ENCODE measurements around the gene MBD3L2.
"Not testable (repeated sequence)": the region's sequence is repeated elsewhere in the genome, so short reads cannot be mapped to it uniquely, and the experiment has no call there.

MBD3L2 gene

GRCh38 chr19:7010722-7011593 lies 38.2 kb upstream of the MBD3L2 start:
- H3K4me3 ChIP-seq (ENCODE audit: insufficient read depth, low read length, poor library complexity, severe bottlenecking) = no peak overlapping the region
- no peaks in the 10 kb centered on the region for H3K9me3 ChIP-seq (ENCODE audit: insufficient read depth, low read length)
- no peaks in the 10 kb centered on the region for H3K9me2 ChIP-seq (replicated peaks; ENCODE audit: insufficient read depth, low read length)
- H3F3A ChIP-seq (ENCODE audit: insufficient read depth) = no peaks in the 10 kb centered on the region
- no peak overlapping the region for H3K27ac ChIP-seq (ENCODE audit: low read depth, low read length)
- no peak overlapping the region for H2AFZ ChIP-seq (ENCODE audit: low read depth, low read length, severe bottlenecking)
- no peak overlapping the region for H3K4me2 ChIP-seq (ENCODE audit: low read depth, low read length, poor library complexity, severe bottlenecking)
- TF ChIP-seq CTCF (IDR thresholded peaks at IDR 0.05; ENCODE audit: insufficient read depth, low read length, poor library complexity, severe bottlenecking) (no peak), EZH2phosphoT487 (conservative IDR thresholded peaks at IDR 0.05; ENCODE audit: low read length) (no peak)
- H3K27me3 ChIP-seq (ENCODE audit: low read length) = no peaks in the 10 kb centered on the region
- no peaks in the 10 kb centered on the region for H3K36me3 ChIP-seq (ENCODE audit: low read length)
- H3K9ac ChIP-seq (ENCODE audit: low read length) = no peak overlapping the region
- no peaks in the 10 kb centered on the region for H4K20me1 ChIP-seq (ENCODE audit: low read depth, low read length)
- H3K79me2 ChIP-seq (ENCODE audit: insufficient read depth, low read length) = no peaks in the 10 kb centered on the region

GRCh38 chr19:7013678-7014077 lies 35.4 kb upstream of the MBD3L2 start:
- no peak for TF ChIP-seq EZH2phosphoT487 (conservative IDR thresholded peaks at IDR 0.05; ENCODE audit: low read length)
- TF ChIP-seq CTCF (IDR thresholded peaks at IDR 0.05; ENCODE audit: insufficient read depth, low read length, poor library complexity, severe bottlenecking) = no peak

GRCh38 chr19:7018828-7019227 lies 30.3 kb upstream of the MBD3L2 start:
- no peak overlapping the region for H3K9ac ChIP-seq (ENCODE audit: low read length)
- H3K9me3 ChIP-seq (ENCODE audit: insufficient read depth, low read length) = no peaks in the 10 kb centered on the region
- H3F3A ChIP-seq (ENCODE audit: insufficient read depth) = no peaks in the 10 kb centered on the region
- H3K9me2 ChIP-seq (replicated peaks; ENCODE audit: insufficient read depth, low read length) = no peaks in the 10 kb centered on the region
- H3K4me2 ChIP-seq (ENCODE audit: low read depth, low read length, poor library complexity, severe bottlenecking) = no peak overlapping the region
- no peak for TF ChIP-seq EZH2phosphoT487 (conservative IDR thresholded peaks at IDR 0.05; ENCODE audit: low read length)
- no peak for TF ChIP-seq CTCF (IDR thresholded peaks at IDR 0.05; ENCODE audit: insufficient read depth, low read length, poor library complexity, severe bottlenecking)
- no peak overlapping the region for H2AFZ ChIP-seq (ENCODE audit: low read depth, low read length, severe bottlenecking)
- H4K20me1 ChIP-seq (ENCODE audit: low read depth, low read length) = no peaks in the 10 kb centered on the region
- H3K79me2 ChIP-seq (ENCODE audit: insufficient read depth, low read length) = no peaks in the 10 kb centered on the region
- H3K27me3 ChIP-seq (ENCODE audit: low read length) = no peaks in the 10 kb centered on the region
- no peak overlapping the region for H3K4me3 ChIP-seq (ENCODE audit: insufficient read depth, low read length, poor library complexity, severe bottlenecking)
- H3K27ac ChIP-seq (ENCODE audit: low read depth, low read length) = no peak overlapping the region
- no peaks in the 10 kb centered on the region for H3K36me3 ChIP-seq (ENCODE audit: low read length)

More at GRCh38 chr19:7013678-7014077, 35.4 kb upstream of the MBD3L2 start:
- Histone ChIP-seq H3K4me3 (ENCODE audit: insufficient read depth, low read length, poor library complexity, severe bottlenecking) (no peak overlapping the region), H3K4me2 (ENCODE audit: low read depth, low read length, poor library complexity, severe bottlenecking) (no peak overlapping the region), H3F3A (ENCODE audit: insufficient read depth) (no peaks in the 10 kb centered on the region), H3K36me3 (ENCODE audit: low read length) (no peaks in the 10 kb centered on the region), H3K9me2 (replicated peaks; ENCODE audit: insufficient read depth, low read length) (no peaks in the 10 kb centered on the region), H3K27me3 (ENCODE audit: low read length) (no peaks in the 10 kb centered on the region), H3K9me3 (ENCODE audit: insufficient read depth, low read length) (no peaks in the 10 kb centered on the region), H3K27ac (ENCODE audit: low read depth, low read length) (no peak overlapping the region), H2AFZ (ENCODE audit: low read depth, low read length, severe bottlenecking) (no peak overlapping the region), H3K79me2 (ENCODE audit: insufficient read depth, low read length) (no peaks in the 10 kb centered on the region), H4K20me1 (ENCODE audit: low read depth, low read length) (no peaks in the 10 kb centered on the region), H3K9ac (ENCODE audit: low read length) (no peak overlapping the region)

GRCh38 chr19:7021331-7021730 lies 27.8 kb upstream of the MBD3L2 start, which contains the start of gene MBD3L2B:
Gene MBD3L2B, minus strand, starts transcription at chr19:7021431. Its CDS starts 34 bp downstream, at chr19:7021397.
- H2AFZ ChIP-seq (ENCODE audit: low read depth, low read length, severe bottlenecking); H3K4me2 ChIP-seq (ENCODE audit: low read depth, low read length, poor library complexity, severe bottlenecking); H3K36me3 ChIP-seq (ENCODE audit: low read length); H3K9me3 ChIP-seq (ENCODE audit: insufficient read depth, low read length); H3K27ac ChIP-seq (ENCODE audit: low read depth, low read length); H4K20me1 ChIP-seq (ENCODE audit: low read depth, low read length); H3F3A ChIP-seq (ENCODE audit: insufficient read depth); H3K4me3 ChIP-seq (ENCODE audit: insufficient read depth, low read length, poor library complexity, severe bottlenecking); H3K9me2 ChIP-seq (replicated peaks; ENCODE audit: insufficient read depth, low read length); H3K27me3 ChIP-seq (ENCODE audit: low read length); H3K79me2 ChIP-seq (ENCODE audit: insufficient read depth, low read length); H3K9ac ChIP-seq (ENCODE audit: low read length): not testable (repeated sequence)

GRCh38 chr19:7028790-7029189 lies 20.3 kb upstream of the MBD3L2 start:
- not testable (repeated sequence) for H4K20me1 ChIP-seq (ENCODE audit: low read depth, low read length); H3K9me3 ChIP-seq (ENCODE audit: insufficient read depth, low read length); H3K9me2 ChIP-seq (replicated peaks; ENCODE audit: insufficient read depth, low read length); H3K79me2 ChIP-seq (ENCODE audit: insufficient read depth, low read length); H3F3A ChIP-seq (ENCODE audit: insufficient read depth); H3K4me2 ChIP-seq (ENCODE audit: low read depth, low read length, poor library complexity, severe bottlenecking); H3K4me3 ChIP-seq (ENCODE audit: insufficient read depth, low read length, poor library complexity, severe bottlenecking); H3K36me3 ChIP-seq (ENCODE audit: low read length); H3K27me3 ChIP-seq (ENCODE audit: low read length); H3K27ac ChIP-seq (ENCODE audit: low read depth, low read length); H3K9ac ChIP-seq (ENCODE audit: low read length); H2AFZ ChIP-seq (ENCODE audit: low read depth, low read length, severe bottlenecking)
